Posterior vena cava (tissue), 2 donors: ENCODE data around the gene SCO1. TPM values are rescaled to one million over a fixed set of nuclear protein-coding genes. Genes with fewer than 3 reads are reported as not detected.

Source experiments
- DNase-seq: peaks from one replicate; pipeline ENCODE4 v3.0.0-alpha.2; 2020; ENCODE audit warnings: low spot score
- intact Hi-C, 2 donors: fragments of 100-400 bp; cut with DNase I; formaldehyde crosslinking; loops; one replicate each; pipeline versions ENCODE4 v1.14.1 to v1.14.2; 2022 to 2023
- total RNA-seq, 2 donors: library from RNA; stranded (reverse); fragmentation: NEBNext Ultra II Directional; extraction: Animal tissue kit (Norgen Biotek cat#: 25700); gene quantifications; one replicate each; pipeline ENCODE4 v1.2.1, GENCODE V29; 2021
- donor health status: DM: yes; HTN: yes; CAD: no.
- donor health status: DM: yes; HTN: yes; CAD: no.

The SCO1 gene
- total RNA-seq, 2 donors from 2014 or later: 21.7 to 25.8 TPM

DNA sequence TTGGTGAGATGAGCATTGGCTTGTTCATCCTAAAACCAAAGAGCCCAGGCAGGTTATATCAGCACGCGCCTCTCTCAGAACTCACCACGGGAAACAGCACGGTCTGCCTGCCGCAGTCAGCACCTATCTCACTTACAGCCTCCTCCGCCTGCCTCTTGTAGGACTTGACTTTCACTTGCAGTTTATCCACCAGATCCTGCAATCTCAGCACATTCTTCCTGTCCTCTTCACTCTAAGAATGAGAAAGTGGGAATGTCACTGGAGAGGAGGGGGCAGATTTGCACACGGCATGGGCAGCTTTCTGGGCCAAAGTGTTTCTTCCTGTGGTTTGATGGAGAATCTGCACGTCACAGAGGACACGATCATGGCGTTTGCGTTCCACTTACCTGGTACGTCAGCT lies 67.6 kb downstream of the SCO1 start:
- intact Hi-C loops: no loop called here
- no peak for DNase-seq

- DNase-seq: no peak
- intact Hi-C loops: no loop called here
Measured at GRCh38 chr17:10628756-10629155, 68.6 kb downstream of the SCO1 start.

GRCh38 chr17:10626390-10626789 lies 70.9 kb downstream of the SCO1 start:
- no peak for DNase-seq
- intact Hi-C loops: no loop called here

GRCh38 chr17:10624969-10625368 lies 72.4 kb downstream of the SCO1 start:
- no peak for DNase-seq
- intact Hi-C loops: no loop called here

GRCh38 chr17:10623737-10624338 lies 73.5 kb downstream of the SCO1 start:
- intact Hi-C loops: no loop called here

GRCh38 chr17:10622617-10623485 lies 74.5 kb downstream of the SCO1 start:
- intact Hi-C loops: no loop called here
- DNase-seq: no peak

More at GRCh38 chr17:10623737-10624338, 73.5 kb downstream of the SCO1 start:
- DNase-seq: no peak

Other genes with a start within 250 kb of the SCO1 start
- not detected for gene MYH4, start 228.0 kb downstream of the SCO1 start, total RNA-seq
- gene MYH1, start 179.0 kb downstream of the SCO1 start, total RNA-seq: under 1 TPM in 1 of 2 donors, not detected in 1; 0.14 TPM
- gene MYH2, start 147.9 kb downstream of the SCO1 start, total RNA-seq: under 1 TPM in 1 of 2 donors, not detected in 1; 0.43 TPM
- 10 to 100 TPM; 19.9 to 75.1 TPM for gene MYH3, start 40.2 kb downstream of the SCO1 start, total RNA-seq
- gene ADPRM, start 61 bp upstream of the SCO1 start, total RNA-seq: 10 to 100 TPM in 1 of 2 donors, 1 to 10 TPM in 1; 8.5 to 12.0 TPM
- 10 to 100 TPM; 11.8 to 15.2 TPM for gene TMEM220, start 32.5 kb upstream of the SCO1 start, total RNA-seq
- gene TMEM238L, start 106.6 kb upstream of the SCO1 start, total RNA-seq: not detected
- not detected for gene PIRT, start 140.6 kb upstream of the SCO1 start, total RNA-seq